ENCODE results near the gene MUS81. TPM values are rescaled to one million over a fixed set of nuclear protein-coding genes. Genes with fewer than 3 reads are reported as not detected.
"Not testable (repeated sequence)": the region's sequence is repeated elsewhere in the genome, so short reads cannot be mapped to it uniquely, and the experiment has no call there.

Gene MUS81
- total and polyA plus RNA-seq, 2 of the 4 experiments (the other 2 are of a cell fraction): 23.7 to 47.9 TPM

DNA sequence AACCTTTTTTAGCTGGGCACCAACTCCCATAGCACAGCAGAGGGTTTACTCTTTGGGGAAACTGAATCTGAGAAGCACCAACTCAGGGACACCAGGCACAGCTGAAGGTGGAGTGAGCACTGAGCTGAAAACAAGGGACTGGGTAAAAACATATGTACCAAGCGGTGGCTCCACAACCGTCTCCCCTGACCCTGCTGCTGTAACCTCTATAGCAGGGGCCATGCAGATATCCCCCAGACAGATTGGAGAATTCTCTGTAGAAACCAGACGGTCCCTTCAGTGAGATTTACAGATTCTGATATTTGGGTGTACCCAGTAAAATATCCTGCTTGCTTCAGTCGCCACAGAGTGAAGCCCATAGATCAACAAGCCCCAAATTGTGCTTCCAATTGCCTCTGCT lies 30.8 kb upstream of the MUS81 start:
- intact Hi-C loops (cut with micrococcal nuclease): no loop called here
- no peak overlapping the region for H2BK20ac ChIP-seq (ENCODE audit: low read depth, low read length)
- H3K9me1 ChIP-seq (ENCODE audit: insufficient read depth, low read length): peaks cover 11% of the 10 kb centered on the region
- BruUV-seq (replicated peaks): no TSS peak
- H3K9me3 ChIP-seq (ENCODE audit: control insufficient read depth, insufficient read depth, low read length): no peaks in the 10 kb centered on the region
- H4K8ac ChIP-seq (ENCODE audit: low read depth in 2 of 2, low read length in 2 of 2): no peak overlapping the region
- H2AK9ac ChIP-seq (replicated peaks; ENCODE audit: low read depth, low read length, poor library complexity): no peak overlapping the region
- H2BK5ac ChIP-seq (ENCODE audit: low read depth, low read length, poor library complexity, severe bottlenecking): no peak overlapping the region
- in situ Hi-C loops (cut with MboI; ENCODE audit: low sequenced_read_pairs): no loop called here
- H3K14ac ChIP-seq (replicated peaks; ENCODE audit: low read depth, low read length): no peak overlapping the region
- H4K20me1 ChIP-seq (ENCODE audit: insufficient read depth, low read length): no peaks in the 10 kb centered on the region
- no peak overlapping the region for H3K4ac ChIP-seq (ENCODE audit: low read depth, low read length)
- no peak overlapping the region for H3K4me2 ChIP-seq (ENCODE audit: low read depth, low read length)
- peaks cover 16% of the 10 kb centered on the region for H3K27me3 ChIP-seq (ENCODE audit: control insufficient read depth, insufficient read depth, low read length)
- no peak overlapping the region for H4K91ac ChIP-seq (ENCODE audit: insufficient read depth, low read depth, low read length)
- peaks cover 5 to 6% of the 10 kb centered on the region in 2 experiments; a peak in 2 of 4 replicates for H3K79me1 ChIP-seq (ENCODE audit: low read depth in 1 of 2, low read length in 2 of 2)
- no peak overlapping the region for H4K5ac ChIP-seq (ENCODE audit: low read depth, low read length)
- no peak overlapping the region for H3K23ac ChIP-seq (ENCODE audit: low read depth, low read length)
- no peak overlapping the region for H2AK5ac ChIP-seq (ENCODE audit: low read depth, low read length)
- H3K18ac ChIP-seq (ENCODE audit: low read depth, low read length): no peak overlapping the region
- no peak overlapping the region for H2BK120ac ChIP-seq (ENCODE audit: low read depth, low read length)
- peaks cover 3% of the 10 kb centered on the region for H3K4me1 ChIP-seq (ENCODE audit: control insufficient read depth, insufficient read depth, low read length)
- H3K36me3 ChIP-seq (ENCODE audit: control insufficient read depth, insufficient read depth, low read length): no peaks in the 10 kb centered on the region
- CTCF ChIA-PET: no interaction called here
- no peak overlapping the region for H2AFZ ChIP-seq (replicated peaks; ENCODE audit: low read length, poor library complexity)
- TF ChIP-seq NFE2L2 (IDR thresholded peaks at IDR 0.05; ENCODE audit: low read depth, low read length) (no peak), RFX5 (IDR thresholded peaks at IDR 0.05; ENCODE audit: low read depth, low read length) (no peak), SMC3 (IDR thresholded peaks at IDR 0.05; ENCODE audit: low read depth, low read length) (no peak), RCOR1 (IDR thresholded peaks at IDR 0.05; ENCODE audit: insufficient replicate concordance, low read length) (no peak)
- TF ChIP-seq, protein P1, sequence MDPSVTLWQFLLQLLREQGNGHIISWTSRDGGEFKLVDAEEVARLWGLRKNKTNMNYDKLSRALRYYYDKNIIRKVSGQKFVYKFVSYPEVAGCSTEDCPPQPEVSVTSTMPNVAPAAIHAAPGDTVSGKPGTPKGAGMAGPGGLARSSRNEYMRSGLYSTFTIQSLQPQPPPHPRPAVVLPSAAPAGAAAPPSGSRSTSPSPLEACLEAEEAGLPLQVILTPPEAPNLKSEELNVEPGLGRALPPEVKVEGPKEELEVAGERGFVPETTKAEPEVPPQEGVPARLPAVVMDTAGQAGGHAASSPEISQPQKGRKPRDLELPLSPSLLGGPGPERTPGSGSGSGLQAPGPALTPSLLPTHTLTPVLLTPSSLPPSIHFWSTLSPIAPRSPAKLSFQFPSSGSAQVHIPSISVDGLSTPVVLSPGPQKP (IDR thresholded peaks at IDR 0.05; ENCODE audit: borderline replicate concordance, low read depth, low read length): no peak
- dilution Hi-C loops (cut with HindIII; ENCODE audit: low sequenced_read_pairs, unreplicated experiment): no loop called here
- POLR2A ChIA-PET (ENCODE audit: unreplicated experiment): no interaction called here
- ATAC-seq (ENCODE audit: low read depth): no peak
- no peak overlapping the region for H2BK15ac ChIP-seq (ENCODE audit: low read depth, low read length)
- no peak overlapping the region for H3K4me3 ChIP-seq (ENCODE audit: insufficient read depth, low read depth, low read length)
- no peak for DNase-seq
- no peak overlapping the region for H3K27ac ChIP-seq (ENCODE audit: insufficient read depth, low read length)
- no peak overlapping the region for H3K9ac ChIP-seq (ENCODE audit: low read depth, low read length)
- WGBS, 2 experiments (ENCODE audit: extremely low coverage in 2 of 2, insufficient read length in 1 of 2): 60% methylated on average over 1 of the region's 4 CpGs; no CpG with 5 or more reads in 1 of the 2 experiments
- no peak overlapping the region for H3K56ac ChIP-seq (ENCODE audit: extremely low read depth, insufficient read depth, low read length)

DNA sequence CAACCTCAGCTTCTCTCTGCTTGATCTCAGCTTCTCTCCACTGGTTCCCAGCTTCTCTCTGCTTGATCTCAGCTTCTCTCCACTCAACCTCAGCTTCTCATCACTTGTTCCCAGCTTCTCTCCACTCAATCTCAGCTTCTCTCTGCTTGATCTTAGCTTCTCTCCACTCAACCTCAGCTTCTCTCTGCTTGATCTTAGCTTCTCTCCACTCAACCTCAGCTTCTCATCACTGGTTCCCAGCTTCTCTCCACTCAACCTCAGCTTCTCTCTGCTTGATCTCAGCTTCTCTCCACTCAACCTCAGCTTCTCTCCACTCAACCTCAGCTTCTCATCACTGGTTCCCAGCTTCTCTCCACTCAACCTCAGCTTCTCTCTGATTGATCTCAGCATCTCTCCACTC lies 28.0 kb upstream of the MUS81 start:
- H2BK15ac ChIP-seq (ENCODE audit: low read depth, low read length); H3K9ac ChIP-seq (ENCODE audit: low read depth, low read length); dilution Hi-C loops (cut with HindIII; ENCODE audit: low sequenced_read_pairs, unreplicated experiment); H2AFZ ChIP-seq (replicated peaks; ENCODE audit: low read length, poor library complexity); DNase-seq; H3K14ac ChIP-seq (replicated peaks; ENCODE audit: low read depth, low read length); H4K5ac ChIP-seq (ENCODE audit: low read depth, low read length); H2AK5ac ChIP-seq (ENCODE audit: low read depth, low read length); H3K56ac ChIP-seq (ENCODE audit: extremely low read depth, insufficient read depth, low read length); H4K8ac ChIP-seq (ENCODE audit: low read depth in 2 of 2, low read length in 2 of 2); H4K20me1 ChIP-seq (ENCODE audit: insufficient read depth, low read length); H3K23ac ChIP-seq (ENCODE audit: low read depth, low read length); H2BK5ac ChIP-seq (ENCODE audit: low read depth, low read length, poor library complexity, severe bottlenecking); H3K4me2 ChIP-seq (ENCODE audit: low read depth, low read length); H3K4ac ChIP-seq (ENCODE audit: low read depth, low read length); H4K91ac ChIP-seq (ENCODE audit: insufficient read depth, low read depth, low read length); H3K27ac ChIP-seq (ENCODE audit: insufficient read depth, low read length); H3K18ac ChIP-seq (ENCODE audit: low read depth, low read length); H2AK9ac ChIP-seq (replicated peaks; ENCODE audit: low read depth, low read length, poor library complexity); BruUV-seq (replicated peaks); POLR2A ChIA-PET (ENCODE audit: unreplicated experiment); in situ Hi-C loops (cut with MboI; ENCODE audit: low sequenced_read_pairs); H2BK20ac ChIP-seq (ENCODE audit: low read depth, low read length); H2BK120ac ChIP-seq (ENCODE audit: low read depth, low read length); H3K9me3 ChIP-seq (ENCODE audit: control insufficient read depth, insufficient read depth, low read length); H3K4me3 ChIP-seq (ENCODE audit: insufficient read depth, low read depth, low read length); intact Hi-C loops (cut with micrococcal nuclease); H3K4me1 ChIP-seq (ENCODE audit: control insufficient read depth, insufficient read depth, low read length); H3K36me3 ChIP-seq (ENCODE audit: control insufficient read depth, insufficient read depth, low read length); ATAC-seq (ENCODE audit: low read depth): not testable (repeated sequence)
- Histone ChIP-seq H3K9me1 (ENCODE audit: insufficient read depth, low read length) (peaks cover 21% of the 10 kb centered on the region), H3K27me3 (ENCODE audit: control insufficient read depth, insufficient read depth, low read length) (peaks cover 16% of the 10 kb centered on the region), H3K79me1 (ENCODE audit: low read depth in 1 of 2, low read length in 2 of 2) (peaks cover 6 to 12% of the 10 kb centered on the region in 2 experiments; a peak in 2 of 4 replicates)
- CTCF ChIA-PET: interaction anchor here (0.7 kb wide), 1 partner anchor 235 kb away, joined by 3 read pairs; no protein-coding TSS in a partner anchor

Measured in IMR-90 (cell line).